PC-9 (cell line): ENCODE measurements around the gene RGS3. TPM values are rescaled to one million over a fixed set of nuclear protein-coding genes. Genes with fewer than 3 reads are reported as not detected.
A peak's percentile ranks its signal among the peaks of the same experiment; 100 is the strongest.
"Not testable (repeated sequence)": the region's sequence is repeated elsewhere in the genome, so short reads cannot be mapped to it uniquely, and the experiment has no call there.

Source experiments
- BruUV-seq: library from RNA; stranded (reverse); fragments of 400-500 nt; replicated peaks from 2 replicates; lab custom pipeline; 2021; lab: Mats Ljungman, UMichigan
- CTCF ChIA-PET: fragments of 300-600 bp; sonication (Branson Sonifier 250); formaldehyde crosslinking; loops from one replicate; lab custom pipeline; 2022; ENCODE audit warnings: antibody characterized with exemption; lab: Charles Lee
- POLR2A ChIA-PET: fragments of 300-600 bp; sonication (Branson Sonifier 250); formaldehyde crosslinking; loops from one replicate; lab custom pipeline; 2022; ENCODE audit warnings: antibody characterized with exemption; ENCODE audit not compliant: unreplicated experiment; lab: Charles Lee
- DNase-seq, 2 experiments: peaks; one replicate each; pipeline versions ENCODE4 v3.0.0 to v3.0.0-alpha.2; 2015 to 2022; ENCODE audit warnings: mixed read lengths in 1 of 2
- H2AFZ ChIP-seq: fragments of 200-600 bp; sonication (generic); 2 replicates; pipeline ENCODE4 v1.8.1; 2017; ENCODE audit warnings: antibody characterized with exemption
- H3F3A ChIP-seq: fragments of 200-600 bp; sonication (generic); 2 replicates; pipeline ENCODE4 v1.8.1; 2017; ENCODE audit warnings: antibody characterized with exemption, mild to moderate bottlenecking, low read depth; ENCODE audit not compliant: insufficient read depth
- H3K27ac ChIP-seq: fragments of 200-600 bp; sonication (generic); 2 replicates; pipeline ENCODE4 v1.6.1; 2016; ENCODE audit warnings: mixed run types
- H3K27me3 ChIP-seq: fragments of 200-600 bp; sonication (generic); 2 replicates; pipeline ENCODE4 v1.6.1; 2016; ENCODE audit warnings: low read depth, mixed run types; ENCODE audit not compliant: insufficient read depth
- H3K36me3 ChIP-seq: fragments of 200-600 bp; sonication (generic); 2 replicates; pipeline ENCODE4 v1.6.1; 2016; ENCODE audit warnings: low read depth, mixed run types
- H3K4me1 ChIP-seq: fragments of 200-600 bp; sonication (generic); replicated peaks from 2 replicates; pipeline ENCODE4 v1.6.1; 2016; ENCODE audit warnings: mixed run types; ENCODE audit not compliant: insufficient read depth
- H3K4me2 ChIP-seq: fragments of 200-600 bp; sonication (generic); 2 replicates; pipeline ENCODE4 v1.6.1; 2017; ENCODE audit warnings: mixed run types
- H3K4me3 ChIP-seq: fragments of 200-600 bp; sonication (generic); 2 replicates; pipeline ENCODE4 v1.6.1; 2016; ENCODE audit warnings: mixed run types
- H3K79me2 ChIP-seq: fragments of 200-600 bp; sonication (generic); 2 replicates; pipeline ENCODE4 v1.6.1; 2017; ENCODE audit warnings: low read depth, mixed run types
- H3K9me2 ChIP-seq: fragments of 200-600 bp; sonication (generic); 2 replicates; pipeline ENCODE4 v1.8.1; 2017; ENCODE audit warnings: mild to moderate bottlenecking; ENCODE audit not compliant: insufficient read depth
- H3K9me3 ChIP-seq: fragments of 200-600 bp; sonication (generic); 2 replicates; pipeline ENCODE4 v1.8.1; 2016; ENCODE audit warnings: low read depth; ENCODE audit not compliant: insufficient read depth
- H4K20me1 ChIP-seq: fragments of 200-600 bp; sonication (generic); 2 replicates; pipeline ENCODE4 v1.8.1; 2017; ENCODE audit not compliant: insufficient read depth
- EZH2 ChIP-seq: fragments of 200-600 bp; sonication (generic); IDR thresholded peaks from 2 replicates; pipeline ENCODE4 v1.8.0; 2017; ENCODE audit warnings: antibody characterized with exemption, low read depth
- intact Hi-C: fragments of 100-400 bp; cut with micrococcal nuclease; formaldehyde crosslinking; loops from one replicate; pipeline ENCODE4 v1.10.0; 2022; ENCODE audit not compliant: unreplicated experiment
- total RNA-seq: library from RNA; stranded (reverse); gene quantifications from 2 replicates; pipeline ENCODE4 v1.2.3, GENCODE V29; 2021
- TF ChIP-seq, protein P1 (sequence below): fragments of 200-600 bp; sonication (generic); conservative IDR thresholded peaks from 2 replicates; pipeline ENCODE4 v1.6.1; 2017; ENCODE audit warnings: mixed run types, antibody characterized with exemption, mild to moderate bottlenecking, moderate library complexity

Gene RGS3
- total RNA-seq, 1 experiment from 2014 or later = 75.8 TPM

DNA sequence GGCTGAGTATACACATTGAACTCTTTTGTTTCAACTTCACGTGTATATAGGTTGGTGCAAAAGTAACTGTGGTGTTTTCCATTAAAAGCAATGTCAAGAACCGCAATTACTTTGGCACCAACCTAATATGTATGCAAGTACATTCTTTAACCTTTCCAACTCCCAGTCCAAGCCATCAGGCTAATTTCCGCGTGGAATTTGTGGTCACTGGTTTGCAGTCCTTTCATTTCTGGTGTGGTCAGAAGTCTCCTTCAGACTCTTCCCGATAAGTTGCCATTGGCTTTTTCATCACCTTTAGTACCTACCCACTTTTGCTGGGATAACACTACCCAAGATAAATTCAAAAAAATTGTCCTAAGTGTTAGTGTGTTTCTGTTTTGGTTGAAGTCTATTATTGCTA, 84.0 kb downstream of the RGS3 start:
- TF ChIP-seq, protein P1, sequence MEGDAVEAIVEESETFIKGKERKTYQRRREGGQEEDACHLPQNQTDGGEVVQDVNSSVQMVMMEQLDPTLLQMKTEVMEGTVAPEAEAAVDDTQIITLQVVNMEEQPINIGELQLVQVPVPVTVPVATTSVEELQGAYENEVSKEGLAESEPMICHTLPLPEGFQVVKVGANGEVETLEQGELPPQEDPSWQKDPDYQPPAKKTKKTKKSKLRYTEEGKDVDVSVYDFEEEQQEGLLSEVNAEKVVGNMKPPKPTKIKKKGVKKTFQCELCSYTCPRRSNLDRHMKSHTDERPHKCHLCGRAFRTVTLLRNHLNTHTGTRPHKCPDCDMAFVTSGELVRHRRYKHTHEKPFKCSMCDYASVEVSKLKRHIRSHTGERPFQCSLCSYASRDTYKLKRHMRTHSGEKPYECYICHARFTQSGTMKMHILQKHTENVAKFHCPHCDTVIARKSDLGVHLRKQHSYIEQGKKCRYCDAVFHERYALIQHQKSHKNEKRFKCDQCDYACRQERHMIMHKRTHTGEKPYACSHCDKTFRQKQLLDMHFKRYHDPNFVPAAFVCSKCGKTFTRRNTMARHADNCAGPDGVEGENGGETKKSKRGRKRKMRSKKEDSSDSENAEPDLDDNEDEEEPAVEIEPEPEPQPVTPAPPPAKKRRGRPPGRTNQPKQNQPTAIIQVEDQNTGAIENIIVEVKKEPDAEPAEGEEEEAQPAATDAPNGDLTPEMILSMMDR = no peak
- no peak for TF ChIP-seq EZH2
- DNase-seq = no peak

DNA sequence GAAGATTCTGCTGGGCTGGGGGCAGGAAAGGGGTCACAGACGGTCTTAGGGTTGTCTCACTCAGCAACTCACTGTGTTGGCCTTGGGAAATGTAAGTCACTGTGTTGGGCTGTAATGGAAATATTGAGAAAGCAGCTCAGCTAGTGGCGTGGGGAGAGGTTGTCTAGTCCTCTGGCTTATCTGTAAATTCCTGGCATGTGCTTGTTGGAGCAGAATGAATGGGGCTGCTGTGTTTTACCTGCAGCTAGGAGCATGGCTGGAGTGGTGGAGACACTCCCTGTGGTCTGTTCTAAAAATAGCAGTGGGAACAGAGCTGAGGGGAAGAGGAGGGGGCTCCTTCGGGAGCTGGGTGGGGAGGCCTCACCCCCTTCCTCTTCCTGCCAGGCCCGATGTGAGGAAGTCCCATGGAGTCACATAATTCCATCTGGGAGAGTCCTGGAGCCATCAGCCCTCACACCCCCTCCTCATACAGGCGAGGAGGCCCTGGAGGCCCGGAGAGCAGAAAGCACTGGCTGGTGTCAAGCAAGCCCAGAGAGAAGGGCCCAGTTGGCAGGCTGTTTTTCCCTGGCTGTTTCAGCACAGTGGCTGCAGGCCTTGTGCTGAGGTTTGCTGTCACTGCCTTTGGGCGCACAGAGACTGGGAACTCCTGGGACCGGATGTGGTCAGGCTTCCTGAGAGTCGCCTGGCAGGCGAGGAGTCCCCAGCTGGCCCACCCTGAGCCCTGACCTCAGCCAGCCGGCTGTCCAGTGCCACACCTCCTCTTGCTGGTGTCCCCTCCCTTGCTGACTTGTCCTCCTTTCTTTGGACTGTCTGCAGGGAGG, 84.9 kb downstream of the RGS3 start:
- no peaks in the 10 kb centered on the region for H3K79me2 ChIP-seq
- no TSS peak for BruUV-seq
- no peak overlapping the region for H2AFZ ChIP-seq
- intact Hi-C loops = loop anchor here (1.0 kb wide), 2 partner anchors 17 to 32 kb away; no protein-coding TSS in a partner anchor
- no peaks in the 10 kb centered on the region for H3K36me3 ChIP-seq
- peaks cover 11% of the 10 kb centered on the region for H3K4me1 ChIP-seq
- H4K20me1 ChIP-seq = no peaks in the 10 kb centered on the region
- peak in 1 of 2 experiments; percentile 82 for DNase-seq
- H3K4me2 ChIP-seq = peak overlapping the region; percentile 25
- no peaks in the 10 kb centered on the region; the same call in 1 of the 2 replicates for H3F3A ChIP-seq
- POLR2A ChIA-PET = interaction anchor here (0.5 to 0.8 kb wide), 3 partner anchors 17 to 32 kb away, joined by 3 to 6 read pairs (median 5); no protein-coding TSS in a partner anchor
- CTCF ChIA-PET = interaction anchor here (0.6 kb wide), 1 partner anchor 1003 kb away, joined by 3 read pairs; no protein-coding TSS in a partner anchor
- H3K27me3 ChIP-seq = no peaks in the 10 kb centered on the region
- H3K9me3 ChIP-seq = no peaks in the 10 kb centered on the region
- H3K27ac ChIP-seq = peak overlapping the region; percentile 38
- H3K4me3 ChIP-seq = no peak overlapping the region
- TF ChIP-seq, protein P1 = no peak
- no peak for TF ChIP-seq EZH2
- no peaks in the 10 kb centered on the region for H3K9me2 ChIP-seq

More for the DNA sequence above, 84.0 kb downstream of the RGS3 start:
- Histone ChIP-seq H3K27me3 (no peaks in the 10 kb centered on the region), H3K4me3 (no peak overlapping the region), H3F3A (no peaks in the 10 kb centered on the region; the same call in 1 of the 2 replicates), H3K36me3 (no peaks in the 10 kb centered on the region), H3K79me2 (no peaks in the 10 kb centered on the region), H4K20me1 (no peaks in the 10 kb centered on the region), H3K4me1 (peaks cover 11% of the 10 kb centered on the region), H2AFZ (no peak overlapping the region), H3K9me3 (no peaks in the 10 kb centered on the region), H3K4me2 (0 out of 2 replicates have a peak overlapping the region, but pooled peaks have one; percentile 25), H3K9me2 (no peaks in the 10 kb centered on the region), H3K27ac (peak overlapping the region; percentile 38; the same call in 1 of the 2 replicates)
- intact Hi-C loops = no loop called here
- CTCF ChIA-PET = no interaction called here
- no TSS peak for BruUV-seq
- POLR2A ChIA-PET = no interaction called here

DNA sequence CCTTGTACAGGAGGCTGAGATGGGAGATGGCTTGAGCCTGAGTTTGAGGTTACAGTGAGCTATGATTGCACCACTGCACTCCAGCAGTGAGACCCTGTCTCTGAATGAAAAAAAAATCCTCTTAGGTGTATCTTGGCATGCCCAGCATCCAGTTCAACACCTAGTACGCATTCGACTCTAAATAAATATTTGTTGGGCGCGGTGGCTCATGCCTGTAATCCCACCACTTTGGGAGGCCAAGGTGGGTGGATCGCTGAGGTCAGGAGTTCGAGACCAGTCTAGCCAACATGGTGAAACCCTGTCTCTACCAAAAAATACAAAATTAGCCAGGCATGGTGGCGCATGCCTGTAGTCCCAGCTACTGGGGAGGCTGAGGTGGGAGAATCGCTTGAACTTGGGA, 86.4 kb downstream of the RGS3 start:
- H2AFZ ChIP-seq, H3K36me3 ChIP-seq, DNase-seq, H3K9me3 ChIP-seq, CTCF ChIA-PET, H3K79me2 ChIP-seq, intact Hi-C loops, H4K20me1 ChIP-seq, H3K4me3 ChIP-seq, H3K9me2 ChIP-seq, H3K27me3 ChIP-seq, POLR2A ChIA-PET, H3K4me2 ChIP-seq, H3F3A ChIP-seq, H3K27ac ChIP-seq, BruUV-seq: not testable (repeated sequence)
- H3K4me1 ChIP-seq = peaks cover 11% of the 10 kb centered on the region
